Ascending aorta (tissue), 2 donors: ENCODE results near the gene MDC1. TPM values are rescaled to one million over a fixed set of nuclear protein-coding genes. Genes with fewer than 3 reads are reported as not detected.

Source experiments
- DNase-seq, 2 donors: peaks; one replicate each; pipeline ENCODE4 v3.0.0-alpha.2; 2019; ENCODE audit warnings: low spot score in 2 of 2
- H3K27ac ChIP-seq, 2 donors: fragments of 200-600 bp; sonication (generic); one replicate each; pipeline ENCODE4 v1.5.1; 2016 to 2017; ENCODE audit warnings: mild to moderate bottlenecking in 1 of 2
- H3K27me3 ChIP-seq: fragments of 200-600 bp; sonication (generic); one replicate; pipeline ENCODE4 v1.5.1; 2017
- H3K36me3 ChIP-seq, 2 donors: fragments of 200-600 bp; sonication (generic); one replicate each; pipeline ENCODE4 v1.5.1; 2016
- H3K4me1 ChIP-seq, 2 donors: fragments of 200-600 bp; sonication (generic); one replicate each; pipeline ENCODE4 v1.5.1; 2016 to 2017; ENCODE audit warnings: mild to moderate bottlenecking in 1 of 2
- H3K4me3 ChIP-seq, 2 donors: fragments of 200-600 bp; sonication (generic); one replicate each; pipeline ENCODE4 v1.5.1; 2016 to 2017; ENCODE audit warnings: mild to moderate bottlenecking in 1 of 2
- H3K9me3 ChIP-seq, 2 donors: fragments of 200-600 bp; sonication (generic); one replicate each; pipeline ENCODE4 v1.5.1; 2016
- intact Hi-C: fragments of 100-400 bp; cut with DNase I; formaldehyde crosslinking; loops from one replicate; pipeline ENCODE4 v1.15.1; 2023
- total RNA-seq: library from RNA; depleted of rRNA; stranded (reverse); fragments of >200 nt; gene quantifications from one replicate; pipeline ENCODE4 v1.1.0, GENCODE V29; 2016
- TF ChIP-seq, protein P1 (sequence below), 3 experiments: fragments of 200-600 bp in 2 of 3; fragments of 450-650 bp in 1 of 3; sonication (generic) in 2 of 3; IDR thresholded peaks; one replicate each; pipeline ENCODE4 v1.5.1; 2016 to 2019; ENCODE audit warnings: antibody characterized with exemption in 3 of 3, mild to moderate bottlenecking in 1 of 3, moderate library complexity in 1 of 3

MDC1 gene
- total RNA-seq, 1 donor from 2014 or later: 27.1 TPM

DNA sequence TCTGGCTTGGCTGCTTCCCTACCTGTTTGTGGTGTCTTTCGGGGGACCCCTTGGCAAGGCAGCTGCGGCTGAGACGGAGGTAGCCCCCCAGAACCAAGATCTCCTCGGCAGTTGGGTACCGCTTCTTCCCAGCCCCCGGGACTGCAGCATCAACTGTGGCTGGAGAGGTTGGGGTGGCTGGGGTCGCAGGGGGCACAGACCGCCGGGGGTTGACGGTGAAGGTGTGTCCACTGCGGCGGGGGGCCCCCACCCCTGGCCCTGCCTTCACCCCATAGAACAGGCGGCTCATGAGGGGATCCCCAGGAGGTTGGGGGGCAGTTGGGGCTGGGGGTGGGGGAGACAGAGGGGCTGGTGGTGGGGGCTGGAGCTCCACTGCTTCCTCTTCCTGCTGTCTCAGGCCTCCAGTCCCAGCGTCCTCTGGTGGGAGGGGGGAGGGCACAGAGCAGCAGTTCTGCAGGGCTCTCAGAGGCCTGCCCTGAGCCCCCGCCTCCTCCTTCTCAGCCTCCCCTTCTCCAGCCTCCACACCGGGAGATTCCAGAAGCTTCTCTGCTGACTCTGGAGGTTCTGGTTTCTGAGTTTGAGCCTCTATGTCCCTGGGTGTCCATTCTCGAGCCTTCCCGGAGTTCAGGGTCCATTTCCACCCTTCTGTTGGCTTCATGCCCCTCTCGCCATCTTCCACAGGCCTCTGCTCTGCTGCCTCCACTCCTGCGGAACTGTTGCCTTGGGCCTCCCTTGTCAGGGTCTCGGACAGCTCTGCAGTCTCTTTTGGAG lies 32.5 kb downstream of the MDC1 start:
- H3K4me1 ChIP-seq: peaks cover 18 to 46% of the 10 kb centered on the region in 2 donors

DNA sequence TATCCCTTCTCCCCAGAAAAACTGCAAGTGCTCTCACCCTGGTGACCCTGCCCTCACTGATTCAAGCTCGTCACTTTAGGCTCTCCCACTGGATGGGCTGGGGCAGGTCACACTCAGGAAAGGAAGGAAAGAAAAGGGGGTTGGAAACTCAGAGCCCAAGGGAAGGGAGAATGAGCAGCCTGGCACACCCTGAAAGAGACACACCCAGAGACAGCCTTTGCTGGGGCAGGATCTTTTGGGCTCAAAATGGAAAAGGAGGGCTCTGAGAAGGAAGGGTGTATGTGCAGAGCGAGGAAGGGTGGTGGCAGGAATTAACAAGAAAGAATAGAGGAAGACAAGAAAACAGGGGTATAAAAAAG lies 33.1 kb downstream of the MDC1 start:
- peaks cover 5 to 16% of the 10 kb centered on the region in 2 donors for H3K36me3 ChIP-seq
- intact Hi-C loops: loop anchor here (2.0 to 5.0 kb wide), 2 partner anchors 69 to 127 kb away; partner anchors contain the start of genes GNL1 and PRR3
- peaks cover 18 to 46% of the 10 kb centered on the region in 2 donors for H3K4me1 ChIP-seq
- TF ChIP-seq, protein P1, sequence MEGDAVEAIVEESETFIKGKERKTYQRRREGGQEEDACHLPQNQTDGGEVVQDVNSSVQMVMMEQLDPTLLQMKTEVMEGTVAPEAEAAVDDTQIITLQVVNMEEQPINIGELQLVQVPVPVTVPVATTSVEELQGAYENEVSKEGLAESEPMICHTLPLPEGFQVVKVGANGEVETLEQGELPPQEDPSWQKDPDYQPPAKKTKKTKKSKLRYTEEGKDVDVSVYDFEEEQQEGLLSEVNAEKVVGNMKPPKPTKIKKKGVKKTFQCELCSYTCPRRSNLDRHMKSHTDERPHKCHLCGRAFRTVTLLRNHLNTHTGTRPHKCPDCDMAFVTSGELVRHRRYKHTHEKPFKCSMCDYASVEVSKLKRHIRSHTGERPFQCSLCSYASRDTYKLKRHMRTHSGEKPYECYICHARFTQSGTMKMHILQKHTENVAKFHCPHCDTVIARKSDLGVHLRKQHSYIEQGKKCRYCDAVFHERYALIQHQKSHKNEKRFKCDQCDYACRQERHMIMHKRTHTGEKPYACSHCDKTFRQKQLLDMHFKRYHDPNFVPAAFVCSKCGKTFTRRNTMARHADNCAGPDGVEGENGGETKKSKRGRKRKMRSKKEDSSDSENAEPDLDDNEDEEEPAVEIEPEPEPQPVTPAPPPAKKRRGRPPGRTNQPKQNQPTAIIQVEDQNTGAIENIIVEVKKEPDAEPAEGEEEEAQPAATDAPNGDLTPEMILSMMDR (IDR thresholded peaks at IDR 0.05): no peak
- peak overlapping the region; percentile 75 to 91 for H3K4me3 ChIP-seq
- no peaks in the 10 kb centered on the region for H3K27me3 ChIP-seq
- H3K9me3 ChIP-seq: no peaks in the 10 kb centered on the region
- peak overlapping the region; percentile 99 for H3K27ac ChIP-seq
- no peak for DNase-seq

More for the DNA sequence above, 32.5 kb downstream of the MDC1 start:
- peak overlapping the region; percentile 99 for H3K27ac ChIP-seq
- peak in 1 of 2 donors; percentile 78 for DNase-seq
- peaks cover 5 to 13% of the 10 kb centered on the region in 2 donors for H3K36me3 ChIP-seq
- intact Hi-C loops: loop anchor here (5.0 kb wide), 1 partner anchor 127 kb away; the partner anchor contains the start of genes GNL1 and PRR3
- TF ChIP-seq, protein P1 (IDR thresholded peaks at IDR 0.05): no peak
- no peaks in the 10 kb centered on the region for H3K9me3 ChIP-seq
- H3K27me3 ChIP-seq: no peaks in the 10 kb centered on the region
- peak overlapping the region; percentile 75 to 91 for H3K4me3 ChIP-seq

- intact Hi-C loops: loop anchor here (2.0 to 5.0 kb wide), 2 partner anchors 69 to 126 kb away; partner anchors contain the start of genes GNL1 and PRR3
- Histone ChIP-seq H3K4me1 (peaks cover 18 to 43% of the 10 kb centered on the region in 2 donors), H3K9me3 (no peaks in the 10 kb centered on the region), H3K27me3 (no peaks in the 10 kb centered on the region), H3K4me3 (peak overlapping the region; percentile 75 to 91), H3K27ac (peak overlapping the region; percentile 99), H3K36me3 (peaks cover 9 to 22% of the 10 kb centered on the region in 2 donors)
- TF ChIP-seq, protein P1 (IDR thresholded peaks at IDR 0.05): no peak
- no peak for DNase-seq
Observed at GRCh38 chr6:30683183-30683979, 33.7 kb downstream of the MDC1 start.

DNA sequence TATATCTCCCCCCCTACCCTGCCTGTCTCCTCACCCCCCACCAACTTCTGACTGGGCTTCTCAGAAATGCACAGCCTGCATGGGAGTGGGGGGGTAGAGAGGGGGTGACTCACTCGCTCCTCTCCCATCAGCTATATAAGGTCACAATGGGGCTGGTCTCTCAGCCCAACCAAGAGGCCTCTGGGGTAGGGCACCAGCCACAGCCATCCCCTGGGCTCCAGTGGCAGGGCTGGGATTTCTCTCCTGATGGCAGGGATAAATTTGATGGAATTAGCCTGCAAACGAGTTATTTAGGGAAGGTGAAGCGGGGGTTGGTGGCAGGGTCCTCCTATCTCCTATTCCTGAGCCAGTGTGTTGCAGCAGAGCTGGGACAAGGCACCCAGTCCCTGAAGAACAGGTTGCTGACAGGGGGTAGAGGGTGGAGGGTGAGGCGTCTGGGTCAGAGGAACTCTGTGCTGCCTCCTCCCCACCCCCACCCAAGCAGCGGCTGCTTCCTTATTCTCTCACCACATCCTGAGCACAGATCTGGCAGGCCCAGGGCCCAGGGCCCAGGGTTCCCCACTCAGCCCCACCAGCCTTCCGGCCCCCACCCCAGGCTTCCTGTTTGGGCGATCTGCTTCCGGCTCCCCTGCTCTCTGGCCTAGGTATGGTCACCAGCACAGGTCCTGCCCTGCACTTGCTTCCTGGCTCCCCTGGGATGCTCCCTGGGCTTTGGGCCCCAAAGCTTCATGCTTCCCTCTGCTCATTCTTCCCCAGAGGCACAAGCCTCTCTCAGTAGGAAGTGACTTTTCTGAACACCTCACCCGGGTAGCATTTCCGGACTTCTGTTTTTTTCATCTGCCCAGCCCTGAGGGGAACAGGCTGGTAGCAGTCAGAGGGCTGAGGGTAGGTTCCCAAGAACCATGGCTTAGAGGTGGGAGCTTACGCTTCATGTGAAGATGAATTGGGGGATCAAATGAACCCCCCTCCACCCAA lies 34.7 kb downstream of the MDC1 start:
- intact Hi-C loops: loop anchor here (1.0 to 5.0 kb wide), 3 partner anchors 39 to 125 kb away; partner anchors contain the start of genes GNL1 and PRR3
- Histone ChIP-seq H3K4me3 (peak overlapping the region; percentile 75 to 91), H3K27me3 (no peaks in the 10 kb centered on the region), H3K36me3 (peaks cover 19 to 31% of the 10 kb centered on the region in 2 donors), H3K4me1 (peaks cover 11 to 35% of the 10 kb centered on the region in 2 donors), H3K9me3 (no peaks in the 10 kb centered on the region), H3K27ac (peak overlapping the region; percentile 99)
- TF ChIP-seq, protein P1 (IDR thresholded peaks at IDR 0.05): peak in 1 of 3 experiments; percentile 3
- peak; percentile 81 to 96 for DNase-seq
